MM.1S (cell line): Measurements from ENCODE around the gene KSR2.

Experiments
- DNase-seq: peaks from one replicate; pipeline ENCODE4 v3.0.0-alpha.2; 2015
- H2AFZ ChIP-seq: fragments of 300-600 bp; sonication (generic); 2 replicates; pipeline ENCODE4 v1.6.0; 2016; ENCODE audit warnings: antibody characterized with exemption, low read length
- H3F3A ChIP-seq: fragments of 300-600 bp; sonication (generic); 2 replicates; pipeline ENCODE4 v1.6.1; 2016; ENCODE audit warnings: mild to moderate bottlenecking, antibody characterized with exemption, low read length, moderate library complexity, mixed read lengths; ENCODE audit not compliant: insufficient read depth
- H3K27ac ChIP-seq: fragments of 300-600 bp; sonication (generic); 2 replicates; pipeline ENCODE4 v1.5.1; 2016; ENCODE audit warnings: mild to moderate bottlenecking, low read length
- H3K27me3 ChIP-seq: fragments of 300-600 bp; sonication (generic); replicated peaks from 2 replicates; pipeline ENCODE4 v1.6.0; 2016; ENCODE audit warnings: low read length; ENCODE audit not compliant: insufficient read depth
- H3K36me3 ChIP-seq: fragments of 300-600 bp; sonication (generic); replicated peaks from 2 replicates; pipeline ENCODE4 v1.6.1; 2016; ENCODE audit warnings: mild to moderate bottlenecking, low read length, mixed read lengths; ENCODE audit not compliant: insufficient read depth
- H3K4me1 ChIP-seq: fragments of 300-600 bp; sonication (generic); 2 replicates; pipeline ENCODE4 v1.6.1; 2016; ENCODE audit warnings: low read length, mixed read lengths
- H3K4me2 ChIP-seq: fragments of 300-600 bp; sonication (generic); 2 replicates; pipeline ENCODE4 v1.6.0; 2016; ENCODE audit warnings: low read depth, low read length
- H3K4me3 ChIP-seq: fragments of 300-600 bp; sonication (generic); 2 replicates; pipeline ENCODE4 v1.5.1; 2016; ENCODE audit warnings: low read length, mixed read lengths
- H3K79me2 ChIP-seq: fragments of 300-600 bp; sonication (generic); 2 replicates; pipeline ENCODE4 v1.6.1; 2016; ENCODE audit warnings: mixed run types, low read length, mixed read lengths
- H3K9ac ChIP-seq: fragments of 300-600 bp; sonication (generic); 2 replicates; pipeline ENCODE4 v1.6.1; 2016; ENCODE audit warnings: low read length, mixed read lengths
- H3K9me2 ChIP-seq: fragments of 300-600 bp; sonication (generic); replicated peaks from 2 replicates; pipeline ENCODE4 v1.6.1; 2016; ENCODE audit warnings: mild to moderate bottlenecking, low read length, mixed read lengths; ENCODE audit not compliant: insufficient read depth
- H3K9me3 ChIP-seq: fragments of 300-600 bp; sonication (generic); replicated peaks from 2 replicates; pipeline ENCODE4 v1.6.1; 2016; ENCODE audit warnings: mild to moderate bottlenecking, low read length, mixed read lengths; ENCODE audit not compliant: insufficient read depth
- H4K20me1 ChIP-seq: fragments of 300-600 bp; sonication (generic); 2 replicates; pipeline ENCODE4 v1.6.1; 2016; ENCODE audit warnings: mild to moderate bottlenecking, low read length, moderate library complexity, mixed read lengths; ENCODE audit not compliant: insufficient read depth
- CTCF ChIP-seq: fragments of 300-600 bp; sonication (generic); IDR thresholded peaks from 2 replicates; pipeline ENCODE4 v1.5.1; 2016; ENCODE audit warnings: antibody characterized with exemption, low read length, mixed read lengths
- EZH2 ChIP-seq: fragments of 300-600 bp; sonication (generic); optimal IDR thresholded peaks from 2 replicates; pipeline ENCODE3; 2017; ENCODE audit warnings: low read depth, mild to moderate bottlenecking, antibody characterized with exemption, low read length, mixed read lengths
- EZH2phosphoT487 ChIP-seq: fragments of 300-600 bp; sonication (generic); IDR thresholded peaks from 2 replicates; pipeline ENCODE4 v1.6.1; 2018; ENCODE audit warnings: antibody characterized with exemption, low read length

Gene KSR2

DNA sequence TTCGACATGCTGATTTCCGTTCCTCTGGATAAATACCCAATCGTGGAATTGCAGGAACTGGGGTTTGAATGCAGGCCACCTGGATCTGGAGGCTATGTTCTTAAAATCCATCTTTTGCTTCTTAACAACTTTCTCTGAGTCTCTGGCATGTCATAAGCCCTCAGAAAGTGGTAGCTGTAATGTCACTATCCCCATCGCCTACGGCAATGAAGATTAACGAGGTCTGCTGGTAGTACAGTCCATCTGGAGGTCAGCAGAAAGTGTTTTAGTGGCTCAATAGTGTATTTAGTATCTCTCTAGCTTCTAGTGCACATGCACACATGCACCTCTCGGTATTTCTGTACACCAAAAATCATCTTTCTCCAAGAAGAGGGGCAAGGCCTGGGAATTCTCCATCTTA is 477.1 kb downstream of the KSR2 start:
- H3K4me2 ChIP-seq: no peak overlapping the region
- no peak overlapping the region for H3K4me3 ChIP-seq
- no peak overlapping the region for H3K27ac ChIP-seq
- no peak overlapping the region for H2AFZ ChIP-seq
- H3K9ac ChIP-seq: no peak overlapping the region
- H3K79me2 ChIP-seq: no peaks in the 10 kb centered on the region
- H3K27me3 ChIP-seq: no peaks in the 10 kb centered on the region
- no peaks in the 10 kb centered on the region for H3F3A ChIP-seq
- H3K9me2 ChIP-seq: no peaks in the 10 kb centered on the region
- H3K36me3 ChIP-seq: no peaks in the 10 kb centered on the region
- no peak for DNase-seq
- no peaks in the 10 kb centered on the region for H4K20me1 ChIP-seq
- H3K9me3 ChIP-seq: no peaks in the 10 kb centered on the region
- no peaks in the 10 kb centered on the region for H3K4me1 ChIP-seq
- TF ChIP-seq CTCF (no peak), EZH2 (no peak), EZH2phosphoT487 (no peak)

DNA sequence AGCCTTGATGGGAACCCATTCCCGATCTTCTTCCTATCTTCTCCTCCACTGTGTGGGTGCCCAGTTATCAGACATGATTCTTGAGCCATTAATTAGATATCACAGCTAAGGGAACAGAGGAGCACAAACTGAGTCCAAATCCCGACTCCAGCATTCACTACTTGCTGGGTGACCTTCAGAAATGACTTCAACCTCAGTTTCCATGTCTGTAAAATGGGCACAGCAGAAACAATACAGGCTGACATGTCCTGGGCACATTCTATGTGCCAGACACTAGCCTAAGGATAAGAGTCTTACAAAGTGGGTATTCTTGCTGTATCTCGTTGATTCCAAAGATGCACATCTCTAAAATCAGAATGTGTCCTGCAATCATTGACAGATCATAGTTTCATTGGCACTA is 478.7 kb downstream of the KSR2 start:
- Histone ChIP-seq H3K9me3 (no peaks in the 10 kb centered on the region), H3K9me2 (no peaks in the 10 kb centered on the region), H3K4me2 (no peak overlapping the region), H3F3A (no peaks in the 10 kb centered on the region), H2AFZ (no peak overlapping the region), H4K20me1 (no peaks in the 10 kb centered on the region), H3K27ac (no peak overlapping the region), H3K4me1 (no peaks in the 10 kb centered on the region), H3K27me3 (no peaks in the 10 kb centered on the region), H3K79me2 (no peaks in the 10 kb centered on the region), H3K9ac (no peak overlapping the region), H3K36me3 (no peaks in the 10 kb centered on the region), H3K4me3 (no peak overlapping the region)
- no peak for DNase-seq
- TF ChIP-seq EZH2phosphoT487 (no peak), EZH2 (no peak), CTCF (no peak)

GRCh38 chr12:117489671-117490070 is 479.1 kb downstream of the KSR2 start:
- TF ChIP-seq CTCF (no peak), EZH2phosphoT487 (no peak), EZH2 (no peak)
- no peak overlapping the region for H3K9ac ChIP-seq
- H3K4me1 ChIP-seq: no peaks in the 10 kb centered on the region
- H2AFZ ChIP-seq: no peak overlapping the region
- H3K4me2 ChIP-seq: no peak overlapping the region
- no peaks in the 10 kb centered on the region for H4K20me1 ChIP-seq
- no peaks in the 10 kb centered on the region for H3K79me2 ChIP-seq
- no peak overlapping the region for H3K27ac ChIP-seq
- H3K9me3 ChIP-seq: no peaks in the 10 kb centered on the region
- H3K9me2 ChIP-seq: no peaks in the 10 kb centered on the region
- H3F3A ChIP-seq: no peaks in the 10 kb centered on the region
- no peak overlapping the region for H3K4me3 ChIP-seq
- no peak for DNase-seq
- H3K36me3 ChIP-seq: no peaks in the 10 kb centered on the region
- no peaks in the 10 kb centered on the region for H3K27me3 ChIP-seq
